H7 (cell line): ENCODE measurements around the gene MEIS2. TPM values are rescaled to one million over a fixed set of nuclear protein-coding genes. Genes with fewer than 3 reads are reported as not detected.

Source experiments
- DNase-seq: peaks from one replicate; pipeline ENCODE4 v3.0.0; 2012
- H3K27me3 ChIP-seq: 2 replicates; pipeline ENCODE4 v1.6.0; 2011; ENCODE audit warnings: mild to moderate bottlenecking, low read length; ENCODE audit not compliant: control insufficient read depth, insufficient read depth
- H3K36me3 ChIP-seq: replicated peaks from 2 replicates; pipeline ENCODE4 v1.5.1; 2011; ENCODE audit warnings: low read length; ENCODE audit not compliant: control insufficient read depth, insufficient read depth
- H3K4me3 ChIP-seq: 2 replicates; pipeline ENCODE4 v1.5.1; 2011; ENCODE audit warnings: low read depth, mild to moderate bottlenecking, control low read depth, low read length, moderate library complexity; ENCODE audit not compliant: insufficient read depth
- total RNA-seq: library from RNA; depleted of rRNA; stranded (reverse); fragments of >200 nt; shearing (Covaris generic); gene quantifications from 2 replicates; pipeline ENCODE4 v1.2.3, GENCODE V29; 2014

MEIS2 gene
- total RNA-seq, 1 experiment from 2014 or later = 1.8 TPM

DNA sequence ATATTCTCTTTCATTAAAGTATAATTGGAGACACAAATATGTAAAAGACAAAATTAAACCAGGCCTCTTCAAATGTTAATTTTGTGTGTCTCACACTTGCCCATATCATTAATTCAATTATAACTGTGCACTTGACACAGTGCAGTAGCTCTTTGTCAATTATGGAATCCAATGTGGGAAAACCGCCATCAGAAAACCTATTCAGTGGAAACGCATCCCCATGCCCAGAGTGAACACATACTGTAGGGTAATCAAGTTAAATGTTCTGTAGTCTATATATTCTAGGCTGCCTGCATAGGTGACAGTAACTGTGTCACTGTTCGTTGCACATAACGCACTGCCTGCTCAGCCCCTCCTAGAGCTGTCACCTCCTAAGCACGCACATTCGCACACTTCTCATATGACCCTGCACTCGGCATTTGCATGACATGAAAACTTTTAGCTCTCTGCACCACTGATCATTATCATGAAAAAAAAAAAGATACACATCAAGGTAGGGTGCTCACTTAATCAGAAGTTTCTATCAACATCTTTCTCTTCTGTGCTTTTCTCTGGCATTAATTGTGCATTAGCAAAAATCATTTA is 63.2 kb downstream of the MEIS2 start:
- Histone ChIP-seq H3K27me3 (no peaks in the 10 kb centered on the region), H3K36me3 (no peaks in the 10 kb centered on the region), H3K4me3 (no peak overlapping the region)
- DNase-seq = no peak

- H3K27me3 ChIP-seq = no peaks in the 10 kb centered on the region
- no peaks in the 10 kb centered on the region for H3K36me3 ChIP-seq
- no peak overlapping the region for H3K4me3 ChIP-seq
- no peak for DNase-seq
Observed at GRCh38 chr15:37034835-37035748, 65.3 kb downstream of the MEIS2 start.

GRCh38 chr15:37034392-37034791 is 66.0 kb downstream of the MEIS2 start:
- Histone ChIP-seq H3K36me3 (no peaks in the 10 kb centered on the region), H3K4me3 (no peak overlapping the region), H3K27me3 (no peaks in the 10 kb centered on the region)
- DNase-seq = no peak

DNA sequence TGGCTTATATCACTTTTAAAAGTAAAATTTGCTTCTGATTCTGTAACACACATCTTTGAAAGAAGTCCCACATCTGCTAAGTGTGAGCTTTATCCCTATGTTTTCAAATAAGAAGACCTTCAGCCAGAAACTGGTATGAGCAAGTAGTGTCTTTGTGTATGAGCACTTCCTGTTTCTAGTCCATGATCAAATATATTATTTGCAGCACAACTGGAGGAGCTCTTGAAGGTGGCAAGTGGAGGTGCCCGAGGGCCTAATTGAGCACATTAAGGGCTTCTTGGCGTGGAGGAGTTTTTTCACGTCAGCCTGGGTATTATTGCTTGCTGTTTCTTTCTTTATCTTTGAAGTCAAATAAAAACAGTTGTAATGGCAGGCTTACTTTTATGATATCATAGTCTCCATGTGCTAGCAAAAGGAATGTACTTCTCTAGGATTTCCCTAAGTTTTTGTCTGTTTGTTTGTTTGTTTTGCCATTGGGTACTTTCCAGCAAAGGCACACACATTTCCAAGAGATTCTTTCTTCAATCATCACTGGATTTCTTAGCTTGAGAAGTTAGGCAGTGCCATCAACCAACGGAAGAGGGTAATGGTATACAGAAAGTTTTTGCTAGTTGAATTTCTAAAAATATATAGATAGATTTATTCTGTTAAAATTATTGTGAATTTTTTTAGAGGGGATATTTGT is 68.1 kb downstream of the MEIS2 start:
- DNase-seq = no peak
- Histone ChIP-seq H3K27me3 (no peaks in the 10 kb centered on the region), H3K36me3 (no peaks in the 10 kb centered on the region), H3K4me3 (no peak overlapping the region)

DNA sequence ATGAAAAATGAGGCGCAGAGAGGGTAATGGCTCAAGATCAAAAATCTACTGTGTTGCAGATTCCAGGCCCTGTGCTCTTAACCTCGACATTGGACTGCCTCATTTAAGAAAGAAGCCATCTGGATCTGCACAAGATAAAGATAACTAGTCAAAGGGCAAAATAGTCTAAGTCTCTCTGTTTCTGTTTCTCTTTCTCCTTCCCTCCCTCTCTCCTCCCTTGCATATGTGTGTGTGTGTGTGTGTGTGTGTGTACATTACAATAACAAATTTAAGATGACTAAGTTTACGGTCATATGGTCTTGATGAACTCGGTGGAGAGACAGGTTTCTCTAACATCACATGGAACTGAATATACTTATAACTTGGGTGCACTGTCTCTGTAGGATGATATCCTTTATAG is 69.2 kb downstream of the MEIS2 start:
- no peak for DNase-seq
- H3K36me3 ChIP-seq = no peaks in the 10 kb centered on the region

GRCh38 chr15:37028625-37029296 is 71.6 kb downstream of the MEIS2 start:
- DNase-seq = no peak
- Histone ChIP-seq H3K4me3 (no peak overlapping the region), H3K36me3 (no peaks in the 10 kb centered on the region), H3K27me3 (no peaks in the 10 kb centered on the region)

More for the DNA sequence above, 69.2 kb downstream of the MEIS2 start:
- H3K27me3 ChIP-seq = no peaks in the 10 kb centered on the region
- no peak overlapping the region for H3K4me3 ChIP-seq

- H3K36me3 ChIP-seq = no peaks in the 10 kb centered on the region
- no peak overlapping the region for H3K4me3 ChIP-seq
- no peaks in the 10 kb centered on the region for H3K27me3 ChIP-seq
- DNase-seq = no peak
Observed at GRCh38 chr15:37020852-37021251, 79.5 kb downstream of the MEIS2 start.

GRCh38 chr15:37019479-37020433 is 80.6 kb downstream of the MEIS2 start:
- Histone ChIP-seq H3K36me3 (no peaks in the 10 kb centered on the region), H3K27me3 (no peaks in the 10 kb centered on the region), H3K4me3 (no peak overlapping the region)
- no peak for DNase-seq

DNA sequence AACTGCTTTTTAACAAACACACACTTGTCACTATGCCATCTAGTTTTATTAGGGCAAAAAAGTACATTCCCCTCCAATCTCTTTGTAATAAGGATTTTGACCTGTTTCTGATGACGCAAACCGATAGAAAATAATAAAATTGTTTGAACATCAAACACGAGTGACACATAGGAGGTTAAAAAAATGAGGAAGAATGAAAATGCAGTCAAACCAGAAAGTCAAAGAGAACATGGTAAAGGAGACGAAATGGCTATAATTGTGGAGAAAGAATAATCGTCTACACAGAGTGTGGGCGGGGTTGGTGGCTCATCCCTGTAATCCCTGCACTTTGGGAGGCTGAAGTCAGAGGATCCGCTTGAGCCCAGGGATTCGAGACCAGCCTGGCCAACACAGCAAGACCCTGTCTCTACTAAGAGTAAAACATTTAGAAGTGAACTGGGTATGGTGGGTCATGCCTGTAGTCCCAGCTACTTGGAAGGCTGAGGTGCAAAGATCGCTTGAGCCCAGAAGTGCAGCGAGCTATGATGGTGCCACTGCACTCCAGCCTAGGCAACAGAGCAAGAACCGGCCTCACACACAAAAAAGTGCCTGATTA is 83.2 kb downstream of the MEIS2 start:
- DNase-seq = no peak
- Histone ChIP-seq H3K27me3 (no peaks in the 10 kb centered on the region), H3K36me3 (no peaks in the 10 kb centered on the region), H3K4me3 (no peak overlapping the region)

DNA sequence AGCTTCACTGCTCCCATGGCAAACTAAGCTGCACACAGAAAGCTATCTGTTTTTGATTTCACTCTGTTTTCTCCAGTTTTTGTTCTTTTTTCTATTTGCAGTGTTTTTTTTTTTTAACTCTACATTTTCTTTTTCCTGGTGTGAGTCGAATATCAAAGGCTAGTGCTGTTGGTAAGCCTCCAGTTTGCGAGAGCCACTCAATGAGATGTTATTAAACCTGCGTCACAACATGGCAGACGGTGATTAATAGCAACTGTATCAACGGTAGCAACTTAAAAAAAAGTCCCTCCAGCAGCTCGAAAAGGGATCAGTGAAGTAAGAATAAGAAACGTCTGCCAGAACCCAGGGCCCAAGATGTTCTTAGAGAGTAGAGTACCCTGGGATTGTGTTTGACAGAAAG is 84.1 kb downstream of the MEIS2 start:
- DNase-seq = no peak
- Histone ChIP-seq H3K36me3 (no peaks in the 10 kb centered on the region), H3K4me3 (no peak overlapping the region), H3K27me3 (no peaks in the 10 kb centered on the region)

DNA sequence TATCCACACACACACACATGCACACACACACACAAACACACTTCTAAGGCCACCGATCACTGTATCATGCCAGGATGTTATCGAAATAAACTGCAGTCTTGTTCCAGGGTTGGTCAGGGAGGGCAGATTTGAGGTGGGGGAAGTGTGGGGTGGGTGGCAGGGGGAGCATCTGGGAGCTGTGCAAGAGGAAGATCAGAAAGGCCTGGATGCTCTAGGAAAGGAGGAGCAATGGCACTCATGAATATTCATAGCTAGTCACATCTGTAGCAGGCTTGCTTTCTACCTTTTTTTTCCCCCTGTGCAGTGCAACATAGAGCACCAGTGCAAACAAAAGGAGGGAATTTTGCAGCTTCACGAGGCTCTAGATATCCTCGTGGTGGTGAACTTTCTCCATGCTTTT is 84.9 kb downstream of the MEIS2 start:
- peak; percentile 19 for DNase-seq
- H3K4me3 ChIP-seq = no peak overlapping the region
- no peaks in the 10 kb centered on the region for H3K36me3 ChIP-seq
- no peaks in the 10 kb centered on the region for H3K27me3 ChIP-seq

DNA sequence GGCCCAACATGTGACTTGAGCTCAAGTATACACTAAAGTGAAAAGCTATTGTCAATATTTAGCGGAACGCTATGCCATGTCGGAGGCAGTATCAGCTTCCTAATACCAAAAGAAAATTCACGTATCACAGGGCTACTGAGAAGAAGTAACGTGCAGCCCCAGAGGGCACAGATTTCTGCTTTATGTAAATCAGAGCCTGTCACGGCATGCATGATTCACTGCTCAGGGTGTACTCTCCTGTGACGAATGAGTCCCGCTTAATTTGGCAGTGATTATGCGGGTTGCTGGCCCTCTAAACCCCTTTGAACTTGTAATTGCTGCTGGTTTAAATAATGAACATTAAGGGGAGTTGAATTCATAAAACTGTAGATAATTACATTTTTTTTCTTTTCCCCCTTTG is 85.3 kb downstream of the MEIS2 start:
- DNase-seq = no peak
- Histone ChIP-seq H3K27me3 (no peaks in the 10 kb centered on the region), H3K36me3 (no peaks in the 10 kb centered on the region), H3K4me3 (no peak overlapping the region)

DNA sequence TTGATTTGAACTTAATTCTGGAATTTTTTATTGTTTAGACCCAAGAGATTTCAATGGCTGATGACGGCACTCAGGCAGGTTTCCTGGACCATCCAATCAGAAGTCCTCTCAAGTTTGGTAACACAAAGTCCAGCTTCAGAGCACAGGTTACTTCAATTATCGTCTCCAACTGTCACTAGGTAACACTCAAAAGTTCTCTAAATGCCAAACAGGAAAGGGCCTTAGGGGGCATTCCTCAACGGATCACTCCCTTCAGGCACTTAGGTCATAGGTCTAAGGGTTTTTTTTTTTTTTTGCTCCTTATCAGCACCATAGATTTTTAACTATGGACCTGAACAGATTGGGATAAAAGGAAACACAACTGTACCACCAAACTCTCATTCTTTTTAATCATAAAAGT is 85.8 kb downstream of the MEIS2 start:
- H3K4me3 ChIP-seq = no peak overlapping the region
- no peaks in the 10 kb centered on the region for H3K36me3 ChIP-seq
- DNase-seq = no peak
- no peaks in the 10 kb centered on the region for H3K27me3 ChIP-seq
